ENCODE data around the gene NSFL1C. TPM values are rescaled to one million over a fixed set of nuclear protein-coding genes. Genes with fewer than 3 reads are reported as not detected.

NSFL1C gene
- total RNA-seq (10 to 100 TPM; 61.8 to 63.9 TPM), polyA plus RNA-seq (ENCODE audit: insufficient read depth, low read depth, low replicate concordance) (107 TPM)
- long read RNA-seq, donor 1, transcript NSFL1C-201 (9 exons, 3,568 nt), result major isoform, 27 of 58 reads
- long read RNA-seq, donor 1, partial matches to known transcripts, result 22 of 58 reads
- long read RNA-seq, donor 1, other reads (novel, unspliced or antisense), result 7 of 58 reads
- long read RNA-seq, donor 2, transcript NSFL1C-201 (9 exons, 3,568 nt), result major isoform, 19 of 22 reads
- long read RNA-seq, donor 2, partial matches to known transcripts, result 0 of 22 reads
- long read RNA-seq, donor 2, other reads (novel, unspliced or antisense), result 0 of 22 reads

DNA sequence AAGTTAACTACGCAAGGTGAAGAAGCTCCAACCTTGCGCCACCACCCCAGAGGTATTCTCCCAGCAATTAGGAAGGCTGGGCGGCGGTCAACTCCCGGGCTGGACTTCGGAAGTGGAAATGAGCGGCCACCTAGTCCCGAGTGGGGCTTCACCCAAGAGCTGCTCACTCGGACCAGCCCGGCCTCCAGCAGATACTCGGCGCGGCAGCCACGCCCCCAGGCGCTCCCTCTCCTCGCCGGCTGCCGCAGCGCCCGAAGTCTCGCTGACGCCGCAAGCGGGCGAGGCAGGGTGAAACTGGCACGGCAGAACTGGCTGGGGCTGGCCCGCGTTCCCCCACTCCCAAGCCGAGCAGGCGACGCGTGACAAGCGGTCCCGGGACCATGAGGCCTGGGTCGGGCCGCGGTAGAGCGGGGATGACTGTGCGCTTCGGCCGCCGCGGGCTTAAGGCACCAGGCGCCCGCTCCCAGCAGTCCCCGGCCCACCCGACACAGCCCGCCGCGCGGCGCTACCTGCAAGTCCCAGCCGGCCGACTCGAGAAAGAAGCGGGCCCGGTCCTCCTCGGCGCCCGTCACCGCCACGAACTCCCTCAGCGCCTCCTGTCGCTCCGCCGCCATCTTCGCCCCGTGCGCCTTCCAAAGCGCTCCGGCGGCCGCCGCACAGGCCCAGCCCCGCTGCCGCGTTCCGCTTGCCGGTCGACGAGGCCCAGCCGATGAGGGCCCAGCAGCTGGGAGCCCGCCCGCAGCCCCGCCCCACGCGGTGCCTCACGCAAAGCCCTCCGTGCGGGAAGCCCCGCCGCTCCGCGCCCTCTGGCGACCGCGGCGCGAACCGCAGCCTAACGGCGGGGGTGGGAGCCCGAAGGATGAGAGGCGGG is at the start of gene NSFL1C:
TSS of gene NSFL1C (minus strand) at position 639 of the 871 bp plus-strand sequence. CDS start at position 614, 25 bp downstream.
- peak; percentile 94 for DNase-seq
- intact Hi-C loops (cut with DNase I; ENCODE audit: low total_unique reads), result no loop called here
- Histone ChIP-seq H3K4me3 (peak within 1 kb of the TSS; percentile 88 to 97), H3K9me3 (no peaks in the 10 kb centered on the region), H3K4me1 (peaks cover 17% of the 10 kb centered on the region), H3K27ac (peak within 1 kb of the TSS; percentile 86), H3K36me3 (ENCODE audit: low read depth, missing control alignments) (no peaks in the 10 kb centered on the region), H3K27me3 (no peaks in the 10 kb centered on the region)
- TF ChIP-seq POLR2A (IDR thresholded peaks at IDR 0.05) (no peak), CTCF (IDR thresholded peaks at IDR 0.05) (peak; percentile 97)
- WGBS, 2 donors, result 1 to 2% methylated on average over 20 to 82 of the region's 104 CpGs

GRCh38 chr20:1513801-1514200 is 47.2 kb upstream of the NSFL1C start:
- WGBS, 2 donors, result 57 to 76% methylated on average over 1 of the region's 1 CpG

DNA sequence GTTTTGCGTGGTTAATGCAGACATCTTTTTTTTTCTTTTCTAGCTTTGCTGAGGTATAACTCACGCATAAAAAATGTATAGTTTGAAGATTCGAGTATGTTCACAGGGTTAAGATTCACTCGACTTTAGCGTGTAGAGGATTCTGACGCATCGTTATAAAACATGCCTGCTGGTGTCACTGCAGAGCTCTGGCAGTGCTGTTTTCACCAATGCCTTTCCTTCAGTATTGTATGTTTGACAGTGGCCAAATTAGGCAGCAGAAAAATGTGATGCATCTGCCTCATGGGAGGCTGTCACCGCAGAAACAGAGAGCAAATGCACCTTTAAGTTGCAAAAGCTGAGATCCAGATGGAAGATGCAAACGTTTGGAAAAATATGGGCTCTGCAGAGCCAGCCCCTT is 42.6 kb upstream of the NSFL1C start:
- Histone ChIP-seq H3K27ac (no peak overlapping the region), H3K27me3 (no peaks in the 10 kb centered on the region), H3K4me1 (no peaks in the 10 kb centered on the region), H3K9me3 (no peaks in the 10 kb centered on the region), H3K4me3 (no peak overlapping the region), H3K36me3 (ENCODE audit: low read depth, missing control alignments) (no peaks in the 10 kb centered on the region)
- intact Hi-C loops (cut with DNase I; ENCODE audit: low total_unique reads), result no loop called here
- TF ChIP-seq POLR2A (IDR thresholded peaks at IDR 0.05) (no peak), CTCF (IDR thresholded peaks at IDR 0.05) (no peak)
- DNase-seq, result no peak
- 50 to 73% methylated on average over 8 to 9 of the region's 9 CpGs for WGBS, 2 donors

More at GRCh38 chr20:1513801-1514200, 47.2 kb upstream of the NSFL1C start:
- Histone ChIP-seq H3K4me1 (no peaks in the 10 kb centered on the region), H3K27ac (no peak overlapping the region), H3K4me3 (no peak overlapping the region), H3K27me3 (no peaks in the 10 kb centered on the region), H3K36me3 (ENCODE audit: low read depth, missing control alignments) (no peaks in the 10 kb centered on the region), H3K9me3 (no peaks in the 10 kb centered on the region)
- intact Hi-C loops (cut with DNase I; ENCODE audit: low total_unique reads), result no loop called here
- DNase-seq, result no peak
- TF ChIP-seq POLR2A (IDR thresholded peaks at IDR 0.05) (no peak), CTCF (IDR thresholded peaks at IDR 0.05) (no peak)

- intact Hi-C loops (cut with DNase I; ENCODE audit: low total_unique reads), result no loop called here
- no peak for DNase-seq
- H3K27me3 ChIP-seq, result no peaks in the 10 kb centered on the region
- no peaks in the 10 kb centered on the region for H3K4me1 ChIP-seq
- no peaks in the 10 kb centered on the region for H3K36me3 ChIP-seq (ENCODE audit: low read depth, missing control alignments)
- no peak overlapping the region for H3K27ac ChIP-seq
- TF ChIP-seq POLR2A (IDR thresholded peaks at IDR 0.05) (no peak), CTCF (IDR thresholded peaks at IDR 0.05) (no peak)
- H3K4me3 ChIP-seq, result no peak overlapping the region
- H3K9me3 ChIP-seq, result no peaks in the 10 kb centered on the region
Observed at GRCh38 chr20:1508574-1508973, 41.9 kb upstream of the NSFL1C start.
